Left renal cortex interstitium (tissue), 4 donors: ENCODE data around the gene NUP62. TPM values are rescaled to one million over a fixed set of nuclear protein-coding genes. Genes with fewer than 3 reads are reported as not detected.

Experiments
- DNase-seq, 4 donors: peaks; one replicate each; pipeline ENCODE4 v3.0.0-alpha.2; 2013; ENCODE audit warnings: low read depth in 4 of 4, low spot score in 2 of 4, missing footprints in 1 of 4
- polyA plus RNA-seq, 4 donors: library from polyadenylated mRNA; unstranded; fragments of 120-200 nt; gene quantifications; one replicate each; pipeline ENCODE4 v1.2.1, GENCODE V29; 2013; ENCODE audit not compliant: insufficient read length in 4 of 4

NUP62 gene
- polyA plus RNA-seq, 4 donors = 51.8 to 82.7 (median 65.2) TPM

DNA sequence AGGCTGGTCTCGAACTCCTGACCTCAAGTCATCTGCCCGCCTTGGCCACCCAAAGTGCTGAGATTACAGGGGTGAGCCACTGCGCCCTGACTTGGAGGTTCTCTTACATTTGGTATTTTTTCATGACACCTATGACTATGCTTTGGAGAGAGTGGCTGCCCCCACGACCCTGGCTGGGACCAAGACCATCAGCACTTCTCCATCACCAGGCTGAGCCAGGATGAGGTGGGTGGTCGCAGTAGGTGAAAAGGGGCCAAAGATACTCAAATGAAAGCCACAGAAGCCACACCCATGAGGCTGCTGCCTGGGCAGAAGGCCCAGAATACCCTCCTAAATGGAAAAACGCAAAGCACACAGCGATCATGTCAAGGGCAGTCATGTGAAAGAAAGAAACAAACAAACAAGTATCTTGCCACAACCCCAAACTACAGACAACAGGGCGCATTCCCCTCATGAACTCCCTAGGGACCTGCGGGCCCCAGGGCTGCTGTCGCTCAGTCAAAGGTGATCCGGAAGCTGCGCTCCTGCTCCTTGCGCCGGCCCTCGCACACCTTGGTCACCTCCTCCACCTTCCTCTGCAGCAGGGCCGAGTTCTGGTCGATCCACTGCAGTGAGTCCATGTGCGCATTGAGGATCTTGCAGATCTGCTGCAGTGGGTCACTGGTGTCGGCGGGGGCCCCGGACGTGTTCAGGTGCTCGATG, 21.4 kb downstream of the NUP62 start:
- DNase-seq = no peak

DNA sequence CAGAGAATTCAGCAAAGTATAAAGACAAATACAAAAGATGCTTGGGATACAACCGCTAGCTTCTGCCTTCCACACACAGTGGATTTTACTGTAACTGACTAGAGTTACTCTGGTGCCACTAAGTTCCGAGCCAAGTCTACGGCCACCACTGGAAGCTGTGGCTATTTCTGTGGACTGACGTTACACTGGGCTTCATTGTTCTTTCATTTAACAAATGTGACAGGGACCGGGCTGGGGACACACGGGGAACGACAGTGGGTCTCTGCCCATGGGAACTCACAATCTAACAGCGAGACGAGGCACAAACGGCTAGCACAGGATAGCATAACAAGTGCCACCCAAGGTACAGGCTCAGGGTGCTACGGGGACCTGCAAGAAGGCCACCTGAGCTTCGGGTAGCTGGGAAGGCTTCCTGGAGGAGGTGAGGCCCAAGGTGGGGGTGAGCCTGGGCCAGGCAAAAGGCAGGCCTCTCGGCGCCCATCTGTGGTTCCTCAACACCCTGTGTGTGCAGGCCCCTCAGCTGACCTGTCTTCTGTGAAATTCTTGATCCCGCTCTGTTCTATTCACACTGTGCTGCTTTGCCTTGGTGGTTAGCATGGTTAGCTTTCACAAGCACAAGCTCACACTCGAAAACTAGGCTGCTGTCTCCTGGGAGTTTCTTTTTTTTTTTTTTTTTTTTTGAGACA, 22.3 kb downstream of the NUP62 start:
- no peak for DNase-seq

DNA sequence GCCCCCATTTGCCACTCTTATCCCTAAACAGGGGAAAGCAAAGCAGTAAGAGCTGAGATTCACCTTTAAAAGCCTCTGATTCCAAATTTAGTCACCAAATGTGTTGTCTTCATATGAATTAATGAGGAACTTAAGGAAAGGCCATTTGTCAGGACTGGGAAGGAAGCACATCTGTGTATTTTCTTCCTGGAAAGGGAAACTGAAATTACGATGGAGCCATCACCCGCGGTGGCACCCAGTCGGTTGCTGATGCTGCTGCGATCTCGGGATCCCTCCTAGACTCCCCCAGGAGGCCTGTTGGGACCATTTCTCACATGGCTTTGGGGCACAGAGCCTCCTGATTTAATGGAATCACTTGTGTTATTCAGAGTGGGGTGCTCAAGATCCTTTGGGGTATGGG, 25.2 kb downstream of the NUP62 start:
- DNase-seq = no peak

DNA sequence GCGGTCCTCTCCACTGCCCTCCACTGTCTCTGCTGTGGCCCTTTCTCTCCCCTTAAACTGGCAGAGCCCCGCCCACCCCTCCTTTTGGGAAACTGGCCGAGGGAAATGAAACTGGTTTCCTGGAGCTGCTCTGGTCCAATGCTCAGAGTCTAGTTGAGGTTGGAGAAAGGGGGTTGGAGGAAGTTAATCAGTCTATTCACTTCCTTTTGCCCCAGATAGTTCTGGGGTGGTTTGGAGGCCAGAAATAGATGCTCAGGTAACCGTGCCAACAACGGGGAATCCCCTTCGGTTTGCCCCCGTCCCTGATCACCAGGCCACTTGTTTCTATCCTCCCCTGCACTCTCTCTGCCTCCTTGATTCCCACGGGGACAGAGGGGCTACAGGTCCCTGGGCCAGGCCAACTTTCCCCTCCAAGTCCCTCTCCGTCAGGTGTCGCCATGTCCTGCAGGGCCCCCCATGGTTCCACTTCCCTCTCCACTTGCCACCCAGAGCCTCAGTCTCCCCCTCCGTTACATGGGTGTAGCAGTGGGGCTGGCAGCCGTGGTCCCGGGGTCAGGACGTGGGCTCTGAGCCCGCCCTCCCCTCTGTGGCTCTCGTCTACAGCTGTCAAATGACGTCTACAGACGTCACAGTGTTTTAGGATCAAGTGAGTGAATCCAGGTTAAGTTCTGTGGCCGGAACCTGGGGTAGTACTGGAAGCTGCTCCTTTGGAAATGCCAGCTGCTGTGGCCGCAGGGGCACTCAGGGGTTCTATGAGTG, 32.3 kb downstream of the NUP62 start, which contains the start of gene IL4I1:
Gene IL4I1, minus strand, starts transcription at position 25 of the 759 bp plus-strand sequence. CDS start 727 bp downstream, outside the sequence.
- no peak for DNase-seq

DNA sequence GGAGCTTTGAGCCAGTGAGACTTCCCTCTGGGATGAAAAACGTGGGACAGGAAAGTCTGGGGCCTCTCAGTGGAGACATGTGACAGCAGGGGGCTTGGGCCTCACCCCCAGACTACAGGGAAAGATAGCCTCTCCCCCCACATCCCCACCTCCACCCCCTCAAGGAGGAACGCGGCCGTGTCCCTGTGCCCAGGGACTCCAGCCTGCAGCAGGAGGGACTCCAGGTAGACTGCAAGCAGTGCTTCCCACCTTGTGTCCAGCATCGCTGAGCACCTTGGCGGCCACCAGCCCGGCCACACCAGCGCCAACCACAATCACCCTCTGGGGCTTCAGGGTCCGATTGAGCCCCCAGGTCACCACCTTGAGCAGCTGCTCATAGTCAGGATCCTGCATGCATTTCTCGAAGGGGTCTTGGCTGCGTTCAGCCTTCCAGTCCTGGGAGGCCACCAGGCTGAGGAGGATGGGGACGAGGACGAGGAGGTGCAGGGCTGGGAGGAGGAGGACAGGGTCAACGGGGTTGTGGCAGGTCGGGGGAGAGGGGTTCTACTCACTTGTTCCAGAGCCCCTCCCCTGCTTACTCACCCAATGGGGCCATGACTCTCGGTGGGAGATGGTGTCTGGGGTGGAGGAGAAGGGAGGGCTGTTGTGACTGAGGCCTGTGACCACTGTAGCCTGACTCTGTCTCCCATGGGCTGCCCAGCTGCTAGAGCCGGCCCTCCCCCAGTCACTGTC, 33.6 kb downstream of the NUP62 start:
- no peak for DNase-seq

DNA sequence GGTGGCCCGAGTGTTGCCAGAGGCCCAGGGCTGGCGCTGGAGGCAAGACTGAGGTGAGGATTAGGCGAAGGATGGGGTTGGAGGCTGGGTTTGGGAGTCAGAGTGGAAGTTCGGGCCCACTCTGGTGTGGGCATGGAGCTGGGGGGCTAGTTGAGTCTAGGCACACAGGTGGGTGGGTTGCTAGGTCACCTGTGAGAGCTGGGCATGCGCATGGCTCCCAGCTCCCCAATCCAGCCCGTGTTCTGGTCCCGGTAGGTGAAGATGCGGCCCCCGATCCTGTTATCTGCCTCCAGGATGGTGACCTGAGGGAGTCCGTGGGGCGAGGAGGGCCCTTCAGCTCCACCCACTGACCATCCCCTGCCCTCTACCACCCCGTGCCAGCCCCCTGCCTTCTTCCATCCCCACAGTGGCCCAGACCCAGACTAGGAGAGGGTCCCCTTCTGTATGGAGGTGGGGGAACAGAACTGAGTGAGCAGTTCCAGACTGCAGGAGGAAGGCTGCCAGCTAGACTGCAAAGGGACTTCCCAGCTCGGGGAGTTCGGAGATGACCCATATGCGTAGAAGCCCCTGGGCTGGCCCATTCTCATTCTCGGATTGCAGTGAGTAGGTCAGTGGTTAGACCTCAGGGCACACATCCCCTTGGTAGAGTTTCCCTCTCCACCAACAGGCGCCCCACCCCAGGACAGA, 34.3 kb downstream of the NUP62 start:
- no peak for DNase-seq

DNA sequence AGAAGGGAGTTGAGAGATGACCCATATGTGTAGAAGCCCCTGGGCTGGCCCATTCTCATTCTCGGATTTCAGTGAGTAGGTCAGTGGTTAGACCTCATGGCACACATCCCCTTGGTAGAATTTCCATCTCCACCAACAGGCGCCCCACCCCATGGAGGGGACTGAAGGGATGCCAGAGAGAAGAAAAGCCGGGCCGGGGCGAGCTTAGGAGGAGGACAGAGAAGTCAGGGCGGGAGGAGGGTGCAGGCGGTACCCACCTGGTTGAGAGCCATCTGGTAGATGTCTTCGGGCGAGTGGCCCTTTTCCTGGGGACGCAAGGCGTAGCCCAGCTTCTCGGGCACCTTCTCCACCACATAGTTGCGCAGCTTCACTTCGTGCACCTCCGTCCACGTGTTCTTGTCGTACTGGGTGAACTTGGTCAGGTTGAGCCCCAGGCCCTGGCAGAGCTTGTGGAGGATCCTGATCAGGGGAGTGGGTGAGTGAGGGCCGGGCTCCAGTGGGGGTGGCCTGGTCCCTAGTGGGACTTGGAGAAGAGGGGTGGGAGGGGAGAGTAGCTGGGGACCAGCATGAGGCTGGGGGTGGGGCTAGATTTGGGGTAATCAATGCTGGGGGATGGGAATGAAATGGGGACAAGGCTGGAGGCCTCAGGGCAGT, 35.2 kb downstream of the NUP62 start:
- no peak for DNase-seq

DNA sequence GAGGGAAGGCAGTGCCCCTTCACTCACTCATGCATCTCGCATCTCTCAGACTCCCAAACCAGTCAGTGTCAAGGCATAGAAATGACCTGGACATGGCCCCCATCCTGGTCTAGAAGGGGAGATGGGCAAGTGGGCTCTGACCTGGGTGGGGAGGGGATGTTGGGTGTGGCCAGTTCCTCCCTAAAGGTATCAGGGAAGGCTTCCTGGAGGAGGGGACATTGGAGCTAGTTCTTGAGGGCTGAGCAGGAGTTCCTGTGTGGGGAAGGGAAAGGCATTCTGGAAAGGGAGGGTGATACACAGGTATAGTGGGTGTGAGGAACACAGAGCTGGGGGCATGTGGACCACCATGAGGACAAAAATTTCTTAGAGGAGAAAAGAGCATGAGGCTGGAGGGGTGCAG, 36.6 kb downstream of the NUP62 start:
- DNase-seq = no peak

DNA sequence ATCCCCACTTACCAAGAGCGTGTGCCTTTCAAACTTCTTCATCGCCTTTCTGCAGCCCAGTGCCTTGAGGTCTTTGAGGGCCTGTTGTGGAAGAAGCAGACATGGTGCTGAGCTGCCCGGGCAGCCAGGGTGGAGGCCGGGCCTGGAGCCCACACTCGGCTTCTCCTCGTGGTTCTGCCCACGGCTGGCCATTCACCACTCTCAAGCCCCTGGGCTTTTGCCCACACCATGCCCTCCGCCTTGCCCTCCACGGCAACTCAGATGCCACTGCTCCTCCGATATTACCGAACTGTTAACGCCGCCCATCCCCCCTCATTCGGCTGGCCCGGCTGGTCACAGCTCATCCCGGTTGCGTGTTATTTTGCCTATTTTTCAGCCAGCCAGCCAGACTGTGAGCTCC, 37.9 kb downstream of the NUP62 start:
- DNase-seq = no peak

DNA sequence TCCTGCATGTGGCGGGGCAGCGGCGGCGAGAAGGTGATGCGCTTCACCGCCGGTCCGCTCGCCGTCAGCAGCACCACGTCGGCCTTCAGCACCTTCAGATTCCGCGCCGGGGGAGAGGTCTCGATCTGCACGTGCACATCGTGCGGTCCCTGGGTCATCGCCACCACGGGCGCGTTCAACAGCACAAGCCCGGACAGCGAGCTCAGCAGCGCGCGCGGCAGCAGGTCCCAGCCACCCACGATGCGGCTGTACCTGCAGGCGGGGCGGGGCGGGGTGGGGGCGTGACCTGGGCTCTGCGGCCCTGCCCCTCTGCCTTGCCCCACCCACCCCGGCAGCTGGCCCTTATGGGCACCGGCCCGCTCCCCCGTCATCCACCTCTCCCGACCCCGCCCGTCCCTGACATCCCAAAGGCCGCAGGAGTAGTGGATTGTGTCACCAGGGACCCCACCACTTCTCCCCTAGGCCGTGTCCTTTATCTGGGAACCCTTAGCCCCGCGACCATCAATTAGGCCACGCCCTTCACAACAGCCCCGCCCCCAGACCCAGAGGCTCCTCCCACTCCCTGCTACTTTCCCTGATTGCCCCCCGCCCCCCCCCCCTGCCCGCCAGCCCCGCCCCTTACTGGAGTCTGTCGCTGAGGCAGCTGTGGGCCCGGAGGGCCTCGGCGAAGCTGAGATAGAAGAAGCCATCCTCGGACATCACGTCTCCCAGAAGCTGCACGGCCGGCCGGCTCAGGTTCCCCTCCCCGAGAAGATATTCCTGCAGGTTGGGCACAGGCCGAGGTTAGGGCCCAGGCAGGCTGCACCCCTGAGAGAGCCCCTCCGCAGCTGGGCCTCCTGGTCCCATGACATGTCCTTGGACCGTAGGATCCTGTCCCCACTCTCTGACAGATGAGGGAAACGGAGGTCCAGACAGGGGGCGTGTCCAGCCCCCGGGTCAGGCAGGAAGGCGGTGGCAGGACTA, 38.7 kb downstream of the NUP62 start:
- DNase-seq = no peak

DNA sequence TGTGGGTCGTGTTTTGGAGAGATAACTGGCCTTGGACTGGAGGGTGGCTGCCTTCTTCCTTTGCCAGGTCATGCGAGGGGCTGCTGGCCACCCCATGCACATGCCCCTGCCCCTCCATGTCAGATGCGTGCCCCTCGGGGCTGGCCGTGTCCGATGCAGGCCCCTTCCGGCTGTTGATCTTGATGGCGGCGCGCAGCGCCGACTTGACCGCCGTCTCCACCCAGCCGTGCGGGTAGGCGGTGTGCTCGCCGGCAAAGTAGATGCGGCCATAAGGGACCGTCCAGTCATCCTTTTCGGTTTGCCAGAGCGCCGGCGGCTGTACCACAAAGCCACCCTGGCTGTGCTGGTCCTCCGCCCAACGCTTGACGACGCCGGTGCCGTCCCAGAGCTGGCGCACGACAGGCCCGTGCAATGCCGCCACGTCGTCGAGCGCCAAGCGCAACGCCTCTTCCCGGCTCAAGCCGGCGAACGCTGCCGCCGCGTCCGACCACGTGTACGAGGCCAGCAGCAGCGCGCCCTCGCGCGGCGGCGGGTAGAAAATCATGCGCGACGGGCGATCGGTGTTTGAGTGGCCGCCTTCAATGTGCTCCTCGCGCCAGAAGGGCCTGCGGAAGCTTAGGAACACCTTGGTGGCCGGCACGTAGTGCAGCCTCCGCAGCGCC, 39.5 kb downstream of the NUP62 start:
- DNase-seq = peak in 1 of 4 donors; percentile 67

DNA sequence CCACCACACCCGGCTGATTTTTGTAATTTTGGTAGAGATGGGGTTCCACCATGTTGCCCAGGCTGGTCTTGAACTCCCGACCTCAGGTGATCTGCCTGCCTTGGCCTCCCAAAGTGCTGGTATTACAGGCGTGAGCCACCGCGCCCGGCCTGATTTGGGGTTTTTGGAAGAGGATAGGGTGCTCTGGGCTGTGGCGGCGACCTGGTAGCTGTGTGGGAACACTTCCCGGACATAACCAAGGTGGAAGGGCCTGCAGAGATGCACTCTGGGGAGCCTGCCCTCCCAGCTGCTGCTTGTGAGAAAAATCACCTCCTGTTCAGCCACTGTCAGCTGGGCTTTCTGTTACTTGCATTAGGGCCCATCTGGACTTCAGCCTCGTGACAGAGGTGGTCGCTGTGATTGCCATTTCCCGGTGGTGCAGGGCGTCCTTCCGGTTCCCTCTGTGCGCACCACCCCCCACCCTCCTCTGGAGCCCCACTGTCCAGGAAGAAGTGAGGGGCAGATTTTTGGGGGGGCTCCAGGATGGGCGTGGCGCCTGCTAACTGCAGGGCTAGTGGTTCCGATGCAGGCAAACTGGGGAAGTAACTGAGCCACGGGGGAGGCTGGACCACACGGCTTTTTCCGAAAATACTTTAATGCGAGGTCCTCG, 40.1 kb downstream of the NUP62 start:
- no peak for DNase-seq

DNA sequence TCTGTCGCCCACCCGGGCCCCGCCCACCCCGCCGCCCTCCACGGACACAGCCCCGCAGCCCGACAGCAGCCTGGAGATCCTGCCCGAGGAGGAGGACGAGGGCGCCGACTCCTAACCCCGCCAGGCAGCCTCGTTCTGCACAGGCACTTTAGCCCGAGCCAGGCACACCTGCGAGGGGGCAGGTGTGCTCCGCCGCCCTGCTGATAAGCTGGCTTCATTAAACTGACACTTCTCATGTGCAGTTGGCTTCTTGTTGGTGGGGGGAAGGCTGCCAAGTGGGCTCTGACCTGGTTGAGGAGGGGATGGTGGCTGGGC, 40.8 kb downstream of the NUP62 start:
- no peak for DNase-seq

DNA sequence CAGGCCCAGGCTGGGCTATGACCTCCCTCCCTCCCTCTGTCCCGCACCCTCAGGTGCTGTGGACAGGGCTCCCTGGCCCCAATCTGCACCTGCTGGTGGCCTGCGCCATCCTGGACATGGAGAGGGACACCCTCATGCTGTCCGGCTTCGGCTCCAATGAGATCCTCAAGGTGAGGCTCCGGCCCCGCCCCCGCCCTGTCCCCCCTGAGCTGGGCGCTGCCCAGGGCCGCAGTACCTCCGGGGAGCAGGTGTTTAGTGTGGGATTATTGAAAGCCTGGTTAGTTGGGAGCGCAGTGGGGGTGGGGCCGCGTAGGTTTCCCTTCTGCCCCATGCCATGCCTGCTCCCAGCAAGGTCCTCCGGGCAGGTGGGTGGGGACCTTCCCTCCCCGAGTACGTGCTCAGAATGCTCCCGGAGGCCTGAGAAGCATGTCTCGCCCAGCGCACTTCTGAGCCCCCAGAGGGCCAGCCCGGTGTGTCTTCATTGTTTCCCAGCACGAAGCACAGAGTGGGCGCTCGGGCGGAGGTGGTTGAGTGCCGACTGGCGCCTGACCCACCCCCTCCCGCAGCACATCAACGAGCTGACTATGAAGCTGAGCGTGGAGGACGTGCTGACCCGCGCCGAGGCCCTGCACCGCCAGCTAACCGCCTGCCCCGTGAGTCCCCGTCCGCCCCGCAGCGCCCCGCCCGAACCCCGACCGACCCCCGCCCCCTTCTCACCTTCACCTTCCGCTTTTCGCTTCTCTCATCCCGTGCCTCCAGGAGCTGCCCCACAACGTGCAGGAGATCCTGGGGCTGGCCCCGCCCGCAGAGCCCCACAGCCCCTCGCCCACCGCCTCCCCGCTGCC, 41.4 kb downstream of the NUP62 start:
- DNase-seq = no peak

DNA sequence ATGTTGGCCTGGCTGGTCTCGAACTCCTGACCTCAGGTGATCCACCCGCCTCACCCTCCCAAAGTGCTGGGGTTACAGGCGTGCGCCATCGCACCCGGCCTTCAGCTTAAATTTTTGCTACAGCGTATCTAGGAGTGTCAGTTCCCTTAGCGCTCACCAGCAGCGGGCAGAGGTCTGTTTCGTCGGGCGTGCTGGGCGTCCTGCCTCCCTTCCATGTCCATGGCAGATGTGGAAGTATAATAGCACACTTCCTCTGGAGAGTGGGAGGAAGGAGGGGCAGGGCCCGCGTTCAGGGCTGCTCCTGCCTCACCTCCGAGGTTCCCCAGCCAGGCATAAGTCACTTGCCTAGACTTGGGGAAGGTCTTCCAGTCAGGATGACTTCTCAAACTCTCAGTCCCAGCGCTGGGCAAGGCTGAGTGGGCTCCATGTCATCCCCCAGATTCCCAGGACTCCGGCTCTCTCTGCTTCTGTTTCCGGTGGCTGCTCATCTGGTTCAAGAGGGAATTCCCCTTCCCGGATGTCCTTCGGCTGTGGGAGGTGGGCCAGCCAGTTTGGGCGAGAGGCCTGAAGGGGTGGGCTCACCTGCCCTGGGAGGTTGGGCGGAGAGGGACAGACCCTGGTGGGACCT, 42.2 kb downstream of the NUP62 start:
- no peak for DNase-seq

DNA sequence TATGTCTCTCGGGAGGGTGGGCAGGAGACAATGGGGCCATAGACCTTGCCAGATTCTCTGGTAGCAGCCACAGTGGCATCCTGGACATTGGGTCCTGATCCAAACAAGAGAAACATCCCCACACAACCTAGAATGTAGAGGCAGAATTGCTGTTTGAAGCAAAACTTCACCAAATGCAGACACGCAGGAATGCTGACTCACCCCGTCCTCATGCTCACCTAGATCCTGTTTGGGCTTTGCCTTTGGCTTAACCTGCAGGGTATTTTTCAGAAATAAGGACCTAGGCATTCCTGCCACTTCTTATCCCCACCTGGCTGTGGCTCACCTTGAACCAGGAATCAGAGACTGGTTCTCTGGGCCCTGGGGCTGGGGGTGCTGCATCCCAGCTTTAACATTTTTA, 44.5 kb downstream of the NUP62 start:
- DNase-seq = no peak
